ENCODE results near the gene GPC5.
"Not testable (repeated sequence)": the region's sequence is repeated elsewhere in the genome, so short reads cannot be mapped to it uniquely, and the experiment has no call there.

GPC5 gene

DNA sequence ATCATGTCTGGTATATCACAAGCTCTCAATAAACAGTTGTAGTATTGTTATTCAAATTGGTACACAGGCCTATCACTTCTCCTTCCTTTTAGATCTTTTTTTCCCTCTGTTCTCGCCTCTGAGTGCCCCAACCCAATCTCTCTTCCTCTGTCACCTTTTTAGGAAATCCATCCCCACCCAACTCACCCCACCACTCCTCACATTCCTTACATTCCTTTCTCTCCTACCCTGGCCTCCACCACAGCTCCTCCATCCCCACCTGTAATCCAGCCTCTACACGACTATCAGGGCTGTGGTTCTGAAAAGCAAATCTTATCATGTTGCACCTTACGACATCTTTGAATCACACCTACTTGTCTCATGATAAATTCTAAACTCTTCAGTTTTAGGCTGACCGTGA lies 1282.8 kb downstream of the GPC5 start:
- H3K9me3 ChIP-seq (ENCODE audit: control insufficient read depth, low read depth, low read length), result no peaks in the 10 kb centered on the region
- no peak overlapping the region for H3K27ac ChIP-seq (ENCODE audit: low read length)
- no peak overlapping the region for H3K4me3 ChIP-seq (ENCODE audit: low read length)

DNA sequence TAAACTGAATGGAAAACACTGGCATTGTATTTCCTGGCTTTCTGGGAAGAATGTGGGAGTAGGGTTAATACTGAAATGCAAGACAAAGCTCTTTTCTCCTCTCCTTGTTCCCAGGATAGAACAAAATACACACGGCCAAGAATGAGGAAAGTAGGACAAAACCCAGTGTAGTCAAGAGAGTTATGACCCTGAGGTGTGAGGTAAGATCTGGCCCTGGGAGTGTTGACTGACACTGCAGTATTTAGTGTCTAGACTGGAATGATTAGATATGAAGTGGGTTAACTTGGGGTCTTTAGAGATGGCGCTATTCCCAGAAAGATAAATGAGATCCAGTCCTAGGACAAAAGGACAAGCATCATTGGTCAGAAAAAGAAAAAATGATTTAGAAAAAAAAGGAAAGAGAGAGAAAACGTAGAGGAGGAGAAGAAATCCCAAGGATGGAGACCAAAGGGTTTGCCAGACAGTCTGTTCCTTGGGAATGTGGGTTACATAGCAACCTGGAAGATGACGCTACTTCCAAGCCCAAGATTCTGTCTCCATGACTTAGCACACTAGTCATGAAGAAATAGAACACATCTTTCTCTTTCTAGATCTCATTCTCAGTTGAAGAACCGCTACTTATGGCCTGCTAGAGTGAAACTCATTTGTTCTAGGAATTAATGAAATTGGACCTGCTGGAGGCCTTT lies 1284.6 kb downstream of the GPC5 start:
- no peak overlapping the region for H3K4me3 ChIP-seq (ENCODE audit: low read length)
- no peak overlapping the region for H3K9ac ChIP-seq (ENCODE audit: low read length)

More for the DNA sequence above, 1282.8 kb downstream of the GPC5 start:
- Histone ChIP-seq H3K27me3 (ENCODE audit: control insufficient read depth, insufficient read depth, low read length) (no peaks in the 10 kb centered on the region), H3K36me3 (ENCODE audit: control insufficient read depth, low read depth, low read length) (no peaks in the 10 kb centered on the region), H3K4me1 (ENCODE audit: control insufficient read depth, low read depth, low read length) (no peaks in the 10 kb centered on the region), H3K9ac (ENCODE audit: low read length) (no peak overlapping the region)

GRCh38 chr13:92694047-92694446 lies 1295.6 kb downstream of the GPC5 start:
- H3K9me3 ChIP-seq (ENCODE audit: control insufficient read depth, low read depth, low read length), result no peaks in the 10 kb centered on the region
- H3K27me3 ChIP-seq (ENCODE audit: control insufficient read depth, insufficient read depth, low read length), result no peaks in the 10 kb centered on the region
- no peaks in the 10 kb centered on the region for H3K4me1 ChIP-seq (ENCODE audit: control insufficient read depth, low read depth, low read length)
- H3K4me3 ChIP-seq (ENCODE audit: low read length), result no peak overlapping the region
- H3K36me3 ChIP-seq (ENCODE audit: control insufficient read depth, low read depth, low read length), result no peaks in the 10 kb centered on the region
- H3K9ac ChIP-seq (ENCODE audit: low read length), result no peak overlapping the region
- no peak overlapping the region for H3K27ac ChIP-seq (ENCODE audit: low read length)

More for the DNA sequence above, 1284.6 kb downstream of the GPC5 start:
- Histone ChIP-seq H3K27ac (ENCODE audit: low read length) (no peak overlapping the region), H3K9me3 (ENCODE audit: control insufficient read depth, low read depth, low read length) (no peaks in the 10 kb centered on the region), H3K27me3 (ENCODE audit: control insufficient read depth, insufficient read depth, low read length) (no peaks in the 10 kb centered on the region), H3K36me3 (ENCODE audit: control insufficient read depth, low read depth, low read length) (no peaks in the 10 kb centered on the region), H3K4me1 (ENCODE audit: control insufficient read depth, low read depth, low read length) (no peaks in the 10 kb centered on the region)

GRCh38 chr13:92695827-92696226 lies 1297.4 kb downstream of the GPC5 start:
- H3K27ac ChIP-seq (ENCODE audit: low read length); H3K9ac ChIP-seq (ENCODE audit: low read length); H3K27me3 ChIP-seq (ENCODE audit: control insufficient read depth, insufficient read depth, low read length); H3K9me3 ChIP-seq (ENCODE audit: control insufficient read depth, low read depth, low read length); H3K36me3 ChIP-seq (ENCODE audit: control insufficient read depth, low read depth, low read length); H3K4me1 ChIP-seq (ENCODE audit: control insufficient read depth, low read depth, low read length); H3K4me3 ChIP-seq (ENCODE audit: low read length): not testable (repeated sequence)

- Histone ChIP-seq H3K4me1 (ENCODE audit: control insufficient read depth, low read depth, low read length) (peaks cover 6% of the 10 kb centered on the region), H3K9ac (ENCODE audit: low read length) (no peak overlapping the region), H3K36me3 (ENCODE audit: control insufficient read depth, low read depth, low read length) (no peaks in the 10 kb centered on the region), H3K27ac (ENCODE audit: low read length) (no peak overlapping the region), H3K27me3 (ENCODE audit: control insufficient read depth, insufficient read depth, low read length) (no peaks in the 10 kb centered on the region), H3K9me3 (ENCODE audit: control insufficient read depth, low read depth, low read length) (no peaks in the 10 kb centered on the region), H3K4me3 (ENCODE audit: low read length) (no peak overlapping the region)
These were observed 1318.3 kb downstream of the GPC5 start for GRCh38 chr13:92716749-92717148.

DNA sequence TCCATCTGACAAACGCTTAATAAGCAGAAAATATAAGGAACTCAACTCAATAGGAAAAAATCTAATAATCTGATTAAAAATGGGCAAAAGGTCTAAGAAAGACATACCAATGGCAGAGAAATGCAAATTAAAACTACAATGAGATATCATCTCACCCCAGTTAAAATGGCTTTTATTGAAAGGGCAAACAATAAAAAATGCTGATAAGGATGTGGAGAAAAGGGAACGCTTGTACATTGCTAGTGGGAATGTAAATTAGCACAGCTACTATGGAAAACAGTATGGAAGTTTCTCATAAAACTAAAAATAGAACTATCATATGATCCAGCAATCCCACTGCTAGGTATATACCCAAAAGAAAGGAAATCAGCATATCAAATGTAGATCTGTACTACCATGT lies 1319.4 kb downstream of the GPC5 start:
- Histone ChIP-seq H3K4me1 (ENCODE audit: control insufficient read depth, low read depth, low read length) (peaks cover 6% of the 10 kb centered on the region), H3K27ac (ENCODE audit: low read length) (no peak overlapping the region), H3K27me3 (ENCODE audit: control insufficient read depth, insufficient read depth, low read length) (no peaks in the 10 kb centered on the region)

DNA sequence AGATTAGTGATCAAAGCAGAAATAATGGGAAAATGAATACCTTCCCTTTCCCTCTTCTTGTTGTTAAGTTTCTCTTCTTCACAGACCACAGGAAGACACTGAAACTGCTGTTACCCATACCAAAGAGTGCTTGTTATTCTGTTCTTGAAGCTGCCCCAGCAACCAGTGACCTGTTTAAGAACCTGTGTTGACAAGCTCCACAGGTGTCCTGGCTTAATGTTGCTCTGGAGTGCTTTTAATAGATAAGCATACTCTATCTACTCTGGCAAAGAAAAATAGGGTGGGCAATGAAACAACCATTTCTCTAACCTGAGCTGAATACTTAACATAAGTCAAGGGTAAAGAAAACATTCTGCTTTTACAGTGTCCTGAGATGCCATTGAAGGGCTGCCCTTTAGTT lies 1321.4 kb downstream of the GPC5 start:
- Histone ChIP-seq H3K27me3 (ENCODE audit: control insufficient read depth, insufficient read depth, low read length) (no peaks in the 10 kb centered on the region), H3K36me3 (ENCODE audit: control insufficient read depth, low read depth, low read length) (no peaks in the 10 kb centered on the region), H3K4me1 (ENCODE audit: control insufficient read depth, low read depth, low read length) (peaks cover 6% of the 10 kb centered on the region), H3K4me3 (ENCODE audit: low read length) (no peak overlapping the region), H3K27ac (ENCODE audit: low read length) (no peak overlapping the region), H3K9ac (ENCODE audit: low read length) (no peak overlapping the region), H3K9me3 (ENCODE audit: control insufficient read depth, low read depth, low read length) (no peaks in the 10 kb centered on the region)

More for the DNA sequence above, 1319.4 kb downstream of the GPC5 start:
- Histone ChIP-seq H3K9ac (ENCODE audit: low read length) (no peak overlapping the region), H3K4me3 (ENCODE audit: low read length) (no peak overlapping the region), H3K36me3 (ENCODE audit: control insufficient read depth, low read depth, low read length) (no peaks in the 10 kb centered on the region), H3K9me3 (ENCODE audit: control insufficient read depth, low read depth, low read length) (no peaks in the 10 kb centered on the region)

DNA sequence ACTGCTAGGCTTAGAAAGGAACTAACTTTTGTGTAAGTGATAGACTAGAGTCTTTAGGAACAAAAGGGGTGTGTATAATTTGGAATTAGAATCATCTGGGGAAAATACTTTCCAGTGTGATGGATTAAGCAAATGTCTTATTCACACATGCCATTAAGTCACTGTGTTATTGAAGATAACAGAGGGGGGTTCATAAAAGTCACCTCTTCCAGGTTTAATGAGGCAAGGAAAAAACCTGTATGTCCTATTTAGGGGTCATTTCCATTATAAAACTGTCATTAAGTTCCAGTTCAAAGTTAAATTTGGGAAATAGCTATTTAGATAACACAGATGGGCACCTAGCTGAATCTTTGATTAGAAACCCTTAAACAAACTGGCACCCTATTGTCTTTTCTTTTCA lies 1323.2 kb downstream of the GPC5 start:
- no peaks in the 10 kb centered on the region for H3K27me3 ChIP-seq (ENCODE audit: control insufficient read depth, insufficient read depth, low read length)
- H3K4me3 ChIP-seq (ENCODE audit: low read length), result no peak overlapping the region
- no peak overlapping the region for H3K9ac ChIP-seq (ENCODE audit: low read length)
- H3K27ac ChIP-seq (ENCODE audit: low read length), result no peak overlapping the region
- peaks cover 6% of the 10 kb centered on the region for H3K4me1 ChIP-seq (ENCODE audit: control insufficient read depth, low read depth, low read length)
- no peaks in the 10 kb centered on the region for H3K9me3 ChIP-seq (ENCODE audit: control insufficient read depth, low read depth, low read length)
- no peaks in the 10 kb centered on the region for H3K36me3 ChIP-seq (ENCODE audit: control insufficient read depth, low read depth, low read length)

DNA sequence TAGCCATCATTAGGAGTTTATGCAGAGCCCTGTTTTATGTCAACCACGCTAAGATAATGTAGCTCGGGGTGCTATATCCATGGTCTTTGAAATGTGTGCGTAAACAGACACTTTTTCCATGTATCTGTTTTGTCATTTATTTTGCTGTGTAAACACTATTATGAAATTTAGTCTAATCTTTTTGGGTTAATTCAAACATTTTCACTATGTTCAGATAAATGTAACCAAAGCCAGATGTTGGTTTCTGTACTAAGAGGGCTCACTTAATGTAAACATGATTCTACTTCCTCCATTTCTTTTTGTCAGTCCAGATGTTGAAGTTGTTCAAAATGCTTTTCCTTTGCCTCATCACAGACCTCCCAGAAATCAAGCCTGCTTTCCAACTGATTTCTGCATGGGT lies 1328.7 kb downstream of the GPC5 start:
- Histone ChIP-seq H3K36me3 (ENCODE audit: control insufficient read depth, low read depth, low read length) (no peaks in the 10 kb centered on the region), H3K4me1 (ENCODE audit: control insufficient read depth, low read depth, low read length) (no peaks in the 10 kb centered on the region), H3K27me3 (ENCODE audit: control insufficient read depth, insufficient read depth, low read length) (no peaks in the 10 kb centered on the region), H3K9ac (ENCODE audit: low read length) (no peak overlapping the region), H3K27ac (ENCODE audit: low read length) (no peak overlapping the region), H3K9me3 (ENCODE audit: control insufficient read depth, low read depth, low read length) (no peaks in the 10 kb centered on the region), H3K4me3 (ENCODE audit: low read length) (no peak overlapping the region)

- Histone ChIP-seq H3K27ac (ENCODE audit: low read length) (no peak overlapping the region), H3K9me3 (ENCODE audit: control insufficient read depth, low read depth, low read length) (no peaks in the 10 kb centered on the region), H3K4me1 (ENCODE audit: control insufficient read depth, low read depth, low read length) (no peaks in the 10 kb centered on the region), H3K9ac (ENCODE audit: low read length) (no peak overlapping the region), H3K4me3 (ENCODE audit: low read length) (no peak overlapping the region), H3K27me3 (ENCODE audit: control insufficient read depth, insufficient read depth, low read length) (no peaks in the 10 kb centered on the region), H3K36me3 (ENCODE audit: control insufficient read depth, low read depth, low read length) (no peaks in the 10 kb centered on the region)
These were observed 1335.6 kb downstream of the GPC5 start for GRCh38 chr13:92734068-92734467.

DNA sequence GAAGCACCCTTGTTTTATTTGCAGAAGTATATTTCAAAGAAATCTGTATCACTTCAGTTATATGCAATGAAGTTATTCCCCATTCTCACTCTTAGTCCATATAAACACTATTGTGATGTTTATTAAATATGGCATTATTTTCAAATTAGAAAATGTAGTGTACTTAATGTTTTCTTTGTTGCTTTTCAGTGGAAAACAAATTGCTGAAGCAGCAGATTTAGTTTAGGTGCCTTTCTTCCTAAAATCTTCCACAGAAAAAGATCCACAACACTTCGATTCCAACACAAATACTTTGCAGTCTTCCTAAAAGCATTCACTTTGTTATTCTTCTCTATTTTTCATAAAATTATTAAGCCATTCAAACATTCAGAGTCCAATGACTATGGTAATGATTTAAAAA lies 1336.1 kb downstream of the GPC5 start:
- H3K27me3 ChIP-seq (ENCODE audit: control insufficient read depth, insufficient read depth, low read length), result no peaks in the 10 kb centered on the region
- H3K9me3 ChIP-seq (ENCODE audit: control insufficient read depth, low read depth, low read length), result no peaks in the 10 kb centered on the region
- no peaks in the 10 kb centered on the region for H3K36me3 ChIP-seq (ENCODE audit: control insufficient read depth, low read depth, low read length)
- no peak overlapping the region for H3K4me3 ChIP-seq (ENCODE audit: low read length)
- no peaks in the 10 kb centered on the region for H3K4me1 ChIP-seq (ENCODE audit: control insufficient read depth, low read depth, low read length)
- no peak overlapping the region for H3K27ac ChIP-seq (ENCODE audit: low read length)
- no peak overlapping the region for H3K9ac ChIP-seq (ENCODE audit: low read length)

DNA sequence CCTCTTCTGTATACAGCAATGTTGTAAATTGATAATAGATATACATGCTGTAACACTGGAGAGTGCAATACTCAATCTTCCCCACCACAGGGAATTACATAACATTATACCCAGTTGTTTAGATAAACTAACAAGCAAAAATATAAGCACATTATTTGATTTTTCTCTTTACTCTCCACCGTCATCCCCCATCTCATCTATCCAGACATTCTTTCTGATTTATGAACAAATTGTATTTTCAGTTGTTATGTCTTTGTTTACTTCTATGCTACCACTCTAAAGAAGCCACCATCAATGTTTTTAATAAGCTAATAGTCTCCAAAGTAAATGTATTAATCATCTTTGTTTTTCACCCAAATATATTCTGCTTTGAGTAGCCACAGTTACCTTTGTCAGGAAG lies 1337.5 kb downstream of the GPC5 start:
- H3K9me3 ChIP-seq (ENCODE audit: control insufficient read depth, low read depth, low read length), result no peaks in the 10 kb centered on the region
- H3K36me3 ChIP-seq (ENCODE audit: control insufficient read depth, low read depth, low read length), result no peaks in the 10 kb centered on the region
- H3K9ac ChIP-seq (ENCODE audit: low read length), result no peak overlapping the region
- H3K4me3 ChIP-seq (ENCODE audit: low read length), result no peak overlapping the region
- no peaks in the 10 kb centered on the region for H3K4me1 ChIP-seq (ENCODE audit: control insufficient read depth, low read depth, low read length)
- H3K27ac ChIP-seq (ENCODE audit: low read length), result no peak overlapping the region
- no peaks in the 10 kb centered on the region for H3K27me3 ChIP-seq (ENCODE audit: control insufficient read depth, insufficient read depth, low read length)

Measured in iPS-18a (cell line).